Loucy (cell line): ENCODE data around the gene PLSCR5.

Experiments
- EZH2phosphoT487 ChIP-seq: fragments of 200-600 bp; IDR thresholded peaks from 2 replicates; pipeline ENCODE4 v1.6.1; 2018; ENCODE audit warnings: antibody characterized with exemption, mild to moderate bottlenecking, moderate library complexity, borderline replicate concordance
- TF ChIP-seq, protein P1 (sequence below): fragments of 200-600 bp; sonication (generic); conservative IDR thresholded peaks from 2 replicates; pipeline ENCODE4 v1.5.1; 2014; ENCODE audit warnings: mild to moderate bottlenecking, antibody characterized with exemption, low read length

- TF ChIP-seq, protein P1, sequence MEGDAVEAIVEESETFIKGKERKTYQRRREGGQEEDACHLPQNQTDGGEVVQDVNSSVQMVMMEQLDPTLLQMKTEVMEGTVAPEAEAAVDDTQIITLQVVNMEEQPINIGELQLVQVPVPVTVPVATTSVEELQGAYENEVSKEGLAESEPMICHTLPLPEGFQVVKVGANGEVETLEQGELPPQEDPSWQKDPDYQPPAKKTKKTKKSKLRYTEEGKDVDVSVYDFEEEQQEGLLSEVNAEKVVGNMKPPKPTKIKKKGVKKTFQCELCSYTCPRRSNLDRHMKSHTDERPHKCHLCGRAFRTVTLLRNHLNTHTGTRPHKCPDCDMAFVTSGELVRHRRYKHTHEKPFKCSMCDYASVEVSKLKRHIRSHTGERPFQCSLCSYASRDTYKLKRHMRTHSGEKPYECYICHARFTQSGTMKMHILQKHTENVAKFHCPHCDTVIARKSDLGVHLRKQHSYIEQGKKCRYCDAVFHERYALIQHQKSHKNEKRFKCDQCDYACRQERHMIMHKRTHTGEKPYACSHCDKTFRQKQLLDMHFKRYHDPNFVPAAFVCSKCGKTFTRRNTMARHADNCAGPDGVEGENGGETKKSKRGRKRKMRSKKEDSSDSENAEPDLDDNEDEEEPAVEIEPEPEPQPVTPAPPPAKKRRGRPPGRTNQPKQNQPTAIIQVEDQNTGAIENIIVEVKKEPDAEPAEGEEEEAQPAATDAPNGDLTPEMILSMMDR: no peak
- TF ChIP-seq EZH2phosphoT487: no peak
Observed at GRCh38 chr3:146575636-146576035, 29.5 kb downstream of the PLSCR5 start.
